Fibroblast of lung (primary cell): ENCODE results near the gene DCAF6. TPM values are rescaled to one million over a fixed set of nuclear protein-coding genes. Genes with fewer than 3 reads are reported as not detected.

Experiments
- DNase-seq, 2 donors: peaks; one replicate each; pipeline versions ENCODE4 v3.0.0 to v3.0.0-alpha.2; 2010; ENCODE audit warnings: low read depth in 2 of 2
- H2AFZ ChIP-seq: 2 replicates; pipeline ENCODE4 v1.5.1; 2012; ENCODE audit warnings: low read length, control low read depth, inconsistent platforms
- H3K27ac ChIP-seq: 2 replicates; pipeline ENCODE4 v1.5.1; 2011; ENCODE audit warnings: low read length, control low read depth; ENCODE audit not compliant: insufficient read depth
- H3K27me3 ChIP-seq: 2 replicates; pipeline ENCODE4 v1.5.1; 2011; ENCODE audit warnings: mild to moderate bottlenecking, low read length; ENCODE audit not compliant: control insufficient read depth, insufficient read depth
- H3K36me3 ChIP-seq: 2 replicates; pipeline ENCODE4 v1.5.1; 2011; ENCODE audit warnings: low read length; ENCODE audit not compliant: control insufficient read depth, insufficient read depth
- H3K4me1 ChIP-seq: 2 replicates; pipeline ENCODE4 v1.5.1; 2011; ENCODE audit warnings: low read length; ENCODE audit not compliant: control insufficient read depth, insufficient read depth; ENCODE audit errors: extremely low read depth
- H3K4me2 ChIP-seq: 2 replicates; pipeline ENCODE4 v1.5.1; 2011; ENCODE audit warnings: low read length, control low read depth; ENCODE audit not compliant: insufficient read depth; ENCODE audit errors: extremely low read depth
- H3K4me3 ChIP-seq, 4 experiments: fragments of 200-600 bp in 1 of 4; sonication (generic) in 1 of 4; replicated peaks in 1 of 4; 2 replicates each; pipeline ENCODE4 v1.5.1; 2011 to 2016; ENCODE audit warnings: low read length in 4 of 4, low read depth in 3 of 4, mild to moderate bottlenecking in 3 of 4, control low read depth in 2 of 4, inconsistent platforms in 1 of 4, mixed read lengths in 1 of 4; ENCODE audit not compliant: insufficient read depth in 1 of 4; ENCODE audit errors: control extremely low read depth in 1 of 4
- H3K79me2 ChIP-seq: 2 replicates; pipeline ENCODE4 v1.5.1; 2012; ENCODE audit warnings: mild to moderate bottlenecking, low read length, inconsistent platforms; ENCODE audit not compliant: control insufficient read depth, insufficient read depth
- H3K9ac ChIP-seq: 2 replicates; pipeline ENCODE4 v1.5.1; 2011; ENCODE audit warnings: mild to moderate bottlenecking, low read length, control low read depth; ENCODE audit not compliant: insufficient read depth
- H3K9me3 ChIP-seq: 2 replicates; pipeline ENCODE4 v1.5.1; 2012; ENCODE audit warnings: low read depth, low read length; ENCODE audit not compliant: control insufficient read depth, insufficient read depth
- H4K20me1 ChIP-seq: 2 replicates; pipeline ENCODE4 v1.5.1; 2011; ENCODE audit warnings: low read length; ENCODE audit not compliant: control insufficient read depth, insufficient read depth; ENCODE audit errors: extremely low read depth
- CTCF ChIP-seq, 2 donors: IDR thresholded peaks in 1 of 2; conservative IDR thresholded peaks in 1 of 2; 1 replicate in 1 of 2; 2 replicates in 1 of 2; pipeline ENCODE4 v1.5.1; 2011 to 2012; ENCODE audit warnings: low read length in 2 of 2, control low read depth in 1 of 2, inconsistent platforms in 1 of 2, low read depth in 1 of 2, mild to moderate bottlenecking in 1 of 2
- EZH2 ChIP-seq: IDR thresholded peaks from 2 replicates; pipeline ENCODE4 v1.5.1; 2012; ENCODE audit warnings: low read length, control low read depth, mild to moderate bottlenecking; ENCODE audit errors: missing control alignments
- polyA plus RNA-seq, 2 donors: library from polyadenylated mRNA; depleted of rRNA in 1 of 2; stranded (reverse) in 1 of 2; unstranded in 1 of 2; fragments of >200 nt; gene quantifications; 2 replicates each; pipeline ENCODE4 v1.2.1, GENCODE V29; 2011 to 2012; ENCODE audit warnings: missing spikeins in 1 of 2
- total RNA-seq: library from RNA; depleted of rRNA; stranded (reverse); fragments of >200 nt; gene quantifications from 2 replicates; pipeline ENCODE4 v1.2.1, GENCODE V29; 2014

Gene DCAF6
- total and polyA plus RNA-seq, 2 donors (not counting 1 experiment from before 2014, with no cell fraction given), result 64.4 to 143 TPM

GRCh38 chr1:167936930-167937708 is 636 bp downstream of the DCAF6 start, which contains the start of gene MPC2:
Gene MPC2 (minus strand): TSS chr1:167937072. CDS start chr1:167935841, 1,231 bp downstream.
- H3K4me1 ChIP-seq, result no peaks in the 10 kb centered on the region
- TF ChIP-seq CTCF (conservative IDR thresholded peaks at IDR 0.05 in 1 of 2, IDR thresholded peaks at IDR 0.05 in 1 of 2; ENCODE audit: low read depth in 1 of 2, low read length in 2 of 2) (no peak), EZH2 (no peak)
- H3K36me3 ChIP-seq, result no peaks in the 10 kb centered on the region
- H3K79me2 ChIP-seq, result peaks cover 81% of the 10 kb centered on the region
- peak; percentile 75 to 83 for DNase-seq
- H3K27ac ChIP-seq, result peak within 1 kb of the TSS; percentile 98
- peak within 1 kb of the TSS; percentile 96 for H3K4me2 ChIP-seq
- no peaks in the 10 kb centered on the region for H3K9me3 ChIP-seq
- peak within 1 kb of the TSS; percentile 85 for H3K9ac ChIP-seq
- peak within 1 kb of the TSS; percentile 79 for H2AFZ ChIP-seq
- H3K27me3 ChIP-seq, result no peaks in the 10 kb centered on the region
- peaks cover 2% of the 10 kb centered on the region for H4K20me1 ChIP-seq
- peak within 1 kb of the TSS; percentile 85 to 94 (median 88) for H3K4me3 ChIP-seq

GRCh38 chr1:167937709-167938010 is 1.2 kb downstream of the DCAF6 start:
- H4K20me1 ChIP-seq, result peaks cover 2% of the 10 kb centered on the region
- peak overlapping the region; percentile 98 for H3K27ac ChIP-seq
- no peaks in the 10 kb centered on the region for H3K36me3 ChIP-seq
- peaks cover 82% of the 10 kb centered on the region for H3K79me2 ChIP-seq
- H2AFZ ChIP-seq, result peak overlapping the region; percentile 9
- no peaks in the 10 kb centered on the region for H3K4me1 ChIP-seq
- no peak for DNase-seq
- no peak for TF ChIP-seq EZH2
- TF ChIP-seq CTCF (conservative IDR thresholded peaks at IDR 0.05 in 1 of 2, IDR thresholded peaks at IDR 0.05 in 1 of 2; ENCODE audit: low read depth in 1 of 2, low read length in 2 of 2), result no peak
- H3K4me2 ChIP-seq, result peak overlapping the region; percentile 96
- H3K9ac ChIP-seq, result peak overlapping the region; percentile 77
- H3K27me3 ChIP-seq, result no peaks in the 10 kb centered on the region
- no peaks in the 10 kb centered on the region for H3K9me3 ChIP-seq
- peak overlapping the region; percentile 85 to 94 (median 88) for H3K4me3 ChIP-seq

- peak overlapping the region; percentile 85 to 94 (median 88) for H3K4me3 ChIP-seq
- no peaks in the 10 kb centered on the region for H3K36me3 ChIP-seq
- H3K79me2 ChIP-seq, result peaks cover 81% of the 10 kb centered on the region
- no peak for TF ChIP-seq CTCF (conservative IDR thresholded peaks at IDR 0.05 in 1 of 2, IDR thresholded peaks at IDR 0.05 in 1 of 2; ENCODE audit: low read depth in 1 of 2, low read length in 2 of 2)
- no peak for TF ChIP-seq EZH2
- no peaks in the 10 kb centered on the region for H3K27me3 ChIP-seq
- no peak overlapping the region for H3K9ac ChIP-seq
- no peaks in the 10 kb centered on the region for H3K9me3 ChIP-seq
- H4K20me1 ChIP-seq, result peaks cover 2% of the 10 kb centered on the region
- H3K27ac ChIP-seq, result no peak overlapping the region
- no peak for DNase-seq
- H3K4me1 ChIP-seq, result no peaks in the 10 kb centered on the region
- H2AFZ ChIP-seq, result no peak overlapping the region
- peak overlapping the region; percentile 96 for H3K4me2 ChIP-seq
Observed at GRCh38 chr1:167938080-167938636, 1.7 kb downstream of the DCAF6 start.
